HUES48 (cell line): ENCODE data around the gene S1PR3.

Experiments used
- H3K27ac ChIP-seq: one replicate; pipeline ENCODE4 v1.7.0; 2013; ENCODE audit warnings: low read depth, low read length, inconsistent platforms
- H3K27me3 ChIP-seq: 2 replicates; pipeline ENCODE4 v1.6.1; 2013; ENCODE audit warnings: mild to moderate bottlenecking, low read length; ENCODE audit not compliant: control insufficient read depth, insufficient read depth
- H3K36me3 ChIP-seq: 2 replicates; pipeline ENCODE4 v1.6.1; 2013; ENCODE audit warnings: low read length; ENCODE audit not compliant: control insufficient read depth, insufficient read depth
- H3K4me1 ChIP-seq: 2 replicates; pipeline ENCODE4 v1.6.1; 2013; ENCODE audit warnings: mild to moderate bottlenecking, low read length; ENCODE audit not compliant: control insufficient read depth, insufficient read depth
- H3K4me3 ChIP-seq: 2 replicates; pipeline ENCODE4 v1.5.1; 2013; ENCODE audit warnings: mild to moderate bottlenecking, low read depth, low read length
- H3K9ac ChIP-seq: 2 replicates; pipeline ENCODE4 v1.6.1; 2013; ENCODE audit warnings: mild to moderate bottlenecking, low read depth, low read length, moderate library complexity
- H3K9me3 ChIP-seq: 2 replicates; pipeline ENCODE4 v1.6.1; 2013; ENCODE audit warnings: low read length; ENCODE audit not compliant: control insufficient read depth, insufficient read depth

S1PR3 gene

GRCh38 chr9:88971131-88971960, 19.9 kb upstream of the S1PR3 start:
- Histone ChIP-seq H3K27me3 (no peaks in the 10 kb centered on the region), H3K4me3 (no peak overlapping the region), H3K9ac (no peak overlapping the region), H3K27ac (no peak overlapping the region), H3K9me3 (no peaks in the 10 kb centered on the region), H3K36me3 (no peaks in the 10 kb centered on the region), H3K4me1 (no peaks in the 10 kb centered on the region)

DNA sequence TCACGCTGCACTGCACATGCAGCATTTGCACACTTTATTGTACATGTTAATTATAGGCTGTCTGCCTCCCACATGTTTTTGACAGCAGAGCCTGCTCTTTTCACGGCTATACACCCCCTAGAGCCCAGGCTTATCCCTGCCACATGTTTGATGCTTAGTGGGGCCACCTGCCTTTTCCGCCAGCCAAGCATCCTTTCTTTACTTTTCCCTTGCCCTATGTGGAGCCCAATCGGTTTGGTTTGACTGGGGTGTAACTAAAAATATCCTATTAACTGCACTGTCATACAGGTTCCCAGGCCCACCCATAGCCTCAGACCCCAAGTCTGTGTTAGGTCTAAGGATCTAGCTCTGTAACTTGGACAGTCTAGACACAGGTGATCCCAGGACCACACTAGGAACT, 18.9 kb upstream of the S1PR3 start:
- Histone ChIP-seq H3K27me3 (no peaks in the 10 kb centered on the region), H3K4me3 (no peak overlapping the region), H3K36me3 (no peaks in the 10 kb centered on the region), H3K4me1 (no peaks in the 10 kb centered on the region), H3K27ac (no peak overlapping the region), H3K9ac (no peak overlapping the region), H3K9me3 (no peaks in the 10 kb centered on the region)

DNA sequence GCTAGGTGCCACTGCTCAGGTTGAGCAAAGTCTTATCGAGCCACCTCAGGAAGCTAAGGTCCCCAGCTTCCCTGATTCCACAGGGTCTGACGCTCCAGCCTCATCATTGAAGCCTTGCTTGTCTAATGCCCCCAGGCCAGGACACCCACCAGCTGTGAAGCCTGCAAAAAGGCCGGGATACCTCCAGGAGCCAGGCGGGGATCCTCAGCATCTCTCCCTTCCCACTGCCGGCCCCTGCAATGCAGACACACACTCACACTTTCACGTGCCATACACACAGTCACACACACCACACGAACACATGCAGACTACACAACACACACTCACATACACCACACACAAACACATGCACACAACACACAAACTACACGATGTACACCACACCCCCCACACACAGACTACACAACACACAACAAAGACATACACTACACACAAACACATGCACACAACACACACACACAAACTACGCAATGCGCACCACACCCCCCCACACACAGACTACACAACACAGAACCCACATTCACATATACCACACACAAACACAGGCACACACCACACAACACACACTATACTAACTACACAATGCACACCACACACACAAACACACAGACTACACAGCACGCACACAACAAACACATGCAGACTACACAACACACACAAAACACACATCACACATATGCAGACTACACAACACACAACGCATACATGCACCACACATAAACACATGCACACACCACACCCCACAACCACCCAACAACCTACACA, 17.8 kb upstream of the S1PR3 start:
- H3K9ac ChIP-seq, result no peak overlapping the region
- H3K27me3 ChIP-seq, result no peaks in the 10 kb centered on the region
- H3K4me3 ChIP-seq, result no peak overlapping the region
- H3K27ac ChIP-seq, result no peak overlapping the region
- H3K36me3 ChIP-seq, result no peaks in the 10 kb centered on the region
- no peaks in the 10 kb centered on the region for H3K9me3 ChIP-seq
- H3K4me1 ChIP-seq, result no peaks in the 10 kb centered on the region

DNA sequence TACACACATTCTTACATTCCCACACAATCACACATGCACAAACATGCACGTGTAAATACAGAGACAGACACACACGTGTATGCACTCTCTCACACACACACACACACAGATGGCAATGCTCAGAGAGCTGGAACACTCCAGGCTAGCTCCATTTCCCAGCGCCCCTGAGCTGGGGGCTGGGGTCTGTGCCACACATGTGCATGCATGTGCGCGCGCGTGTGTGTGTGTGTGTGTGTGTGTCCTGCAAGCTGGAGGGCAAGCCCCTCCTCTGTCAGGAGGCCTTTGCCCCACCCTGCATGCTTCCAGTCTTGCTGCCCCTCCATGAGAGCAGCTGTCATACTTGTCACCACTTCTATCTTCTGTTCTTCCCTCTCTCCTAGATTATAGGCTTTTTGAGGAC, 16.6 kb upstream of the S1PR3 start:
- H3K4me1 ChIP-seq, result no peaks in the 10 kb centered on the region
- H3K36me3 ChIP-seq, result no peaks in the 10 kb centered on the region
- no peak overlapping the region for H3K27ac ChIP-seq
- no peak overlapping the region for H3K4me3 ChIP-seq
- H3K27me3 ChIP-seq, result no peaks in the 10 kb centered on the region
- H3K9me3 ChIP-seq, result no peaks in the 10 kb centered on the region; the same call in 1 of the 2 replicates
- no peak overlapping the region for H3K9ac ChIP-seq

DNA sequence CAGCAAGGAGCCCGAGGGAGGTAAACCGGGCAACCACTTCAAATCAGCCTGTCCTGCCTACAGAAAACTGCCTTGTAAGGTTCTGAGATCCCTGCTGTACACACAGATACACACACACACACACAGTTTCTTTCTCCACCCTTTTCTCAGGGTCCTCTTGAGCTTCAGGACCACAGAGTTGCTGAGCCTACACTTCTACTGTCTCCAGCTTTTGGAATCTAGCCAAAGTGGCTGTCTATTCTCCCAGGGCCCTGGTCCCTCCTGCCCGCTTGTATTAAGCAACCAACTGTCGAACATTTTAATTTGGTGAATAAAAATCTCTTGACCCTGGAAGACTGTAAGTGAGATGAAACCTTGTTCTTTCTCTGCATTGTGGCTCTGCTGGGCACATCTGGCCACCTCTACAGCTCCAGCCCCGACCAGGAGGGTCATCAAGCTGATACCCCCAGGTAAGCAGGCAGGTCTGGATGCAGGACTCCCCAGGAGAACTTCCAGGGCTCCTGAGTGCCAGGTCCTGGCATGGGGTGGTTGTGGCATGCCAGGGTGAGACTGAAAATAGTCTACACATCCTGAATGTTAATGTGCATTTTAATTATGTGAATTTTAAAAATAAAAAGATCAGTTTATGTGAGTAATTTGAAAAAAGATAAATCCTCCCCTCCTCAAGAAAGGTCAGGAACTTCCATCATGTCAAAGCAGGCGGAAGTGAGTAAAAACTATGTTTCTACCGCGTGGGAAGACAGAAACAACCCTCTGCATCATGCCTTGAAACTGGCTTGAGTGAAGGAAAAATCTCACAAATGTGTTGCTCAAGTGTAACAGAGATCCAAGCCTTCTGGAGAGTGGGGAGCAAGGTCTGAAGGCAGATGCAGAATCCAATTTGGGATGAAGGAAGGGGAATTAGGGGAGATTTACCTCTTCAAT, 15.0 kb upstream of the S1PR3 start:
- Histone ChIP-seq H3K27me3 (no peaks in the 10 kb centered on the region), H3K36me3 (no peaks in the 10 kb centered on the region), H3K9ac (no peak overlapping the region), H3K9me3 (no peaks in the 10 kb centered on the region; the same call in 1 of the 2 replicates), H3K4me1 (no peaks in the 10 kb centered on the region; the same call in 1 of the 2 replicates), H3K27ac (no peak overlapping the region), H3K4me3 (no peak overlapping the region)

GRCh38 chr9:88976890-88977257, 14.4 kb upstream of the S1PR3 start:
- no peak overlapping the region for H3K27ac ChIP-seq
- no peaks in the 10 kb centered on the region; the same call in 1 of the 2 replicates for H3K4me1 ChIP-seq
- H3K4me3 ChIP-seq, result no peak overlapping the region
- H3K9me3 ChIP-seq, result no peaks in the 10 kb centered on the region; the same call in 1 of the 2 replicates
- H3K36me3 ChIP-seq, result no peaks in the 10 kb centered on the region
- no peak overlapping the region for H3K9ac ChIP-seq
- no peaks in the 10 kb centered on the region for H3K27me3 ChIP-seq

GRCh38 chr9:88978034-88978433, 13.2 kb upstream of the S1PR3 start:
- Histone ChIP-seq H3K36me3 (no peaks in the 10 kb centered on the region), H3K4me1 (no peaks in the 10 kb centered on the region; the same call in 1 of the 2 replicates), H3K27me3 (no peaks in the 10 kb centered on the region), H3K9me3 (peaks cover 2% of the 10 kb centered on the region), H3K9ac (no peak overlapping the region), H3K27ac (no peak overlapping the region), H3K4me3 (no peak overlapping the region)

GRCh38 chr9:88979021-88979420, 12.2 kb upstream of the S1PR3 start:
- Histone ChIP-seq H3K27ac (no peak overlapping the region), H3K4me1 (no peaks in the 10 kb centered on the region; the same call in 1 of the 2 replicates), H3K9me3 (peaks cover 2% of the 10 kb centered on the region), H3K9ac (no peak overlapping the region), H3K36me3 (no peaks in the 10 kb centered on the region), H3K27me3 (no peaks in the 10 kb centered on the region), H3K4me3 (no peak overlapping the region)

- no peak overlapping the region for H3K9ac ChIP-seq
- H3K9me3 ChIP-seq, result peaks cover 2% of the 10 kb centered on the region
- no peak overlapping the region for H3K27ac ChIP-seq
- H3K27me3 ChIP-seq, result no peaks in the 10 kb centered on the region
- no peaks in the 10 kb centered on the region for H3K36me3 ChIP-seq
- no peaks in the 10 kb centered on the region; the same call in 1 of the 2 replicates for H3K4me1 ChIP-seq
- no peak overlapping the region for H3K4me3 ChIP-seq
Observed at GRCh38 chr9:88979791-88980190, 11.5 kb upstream of the S1PR3 start.

DNA sequence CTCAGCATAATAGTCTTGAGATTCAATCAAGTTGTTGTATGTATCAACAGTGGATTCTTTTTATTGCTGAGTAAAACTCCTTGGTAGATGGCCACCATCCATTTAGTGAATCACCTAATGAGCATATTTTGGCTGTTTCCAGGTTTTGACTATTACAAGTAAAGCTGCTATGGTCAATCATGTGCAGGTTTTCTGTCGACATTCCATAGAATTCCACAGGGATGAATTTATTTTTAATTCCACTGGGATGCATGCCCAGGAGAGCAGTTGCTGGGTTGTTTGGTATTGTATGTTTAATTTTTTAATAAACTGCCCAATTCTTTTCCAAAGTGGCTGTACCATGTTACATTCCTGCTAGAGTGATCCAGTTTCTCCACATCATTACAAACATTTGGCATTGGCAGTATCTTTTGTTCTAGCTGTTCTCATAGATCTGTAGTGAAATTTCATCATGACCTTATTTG, 10.5 kb upstream of the S1PR3 start:
- no peaks in the 10 kb centered on the region; the same call in 1 of the 2 replicates for H3K4me1 ChIP-seq
- no peaks in the 10 kb centered on the region for H3K36me3 ChIP-seq
- H3K27ac ChIP-seq, result no peak overlapping the region
- no peak overlapping the region for H3K9ac ChIP-seq
- peaks cover 2% of the 10 kb centered on the region for H3K9me3 ChIP-seq
- no peak overlapping the region for H3K4me3 ChIP-seq
- H3K27me3 ChIP-seq, result no peaks in the 10 kb centered on the region
